Osteoblast (primary cell): Measurements from ENCODE around the gene ZSCAN20. TPM values are rescaled to one million over a fixed set of nuclear protein-coding genes. Genes with fewer than 3 reads are reported as not detected.
A peak's percentile ranks its signal among the peaks of the same experiment; 100 is the strongest.

Experiments
- DNase-seq: peaks from one replicate; pipeline ENCODE4 v3.0.0; 2011; ENCODE audit warnings: low spot score, mixed read lengths; ENCODE audit not compliant: insufficient read length; ENCODE audit errors: missing footprints
- H2AFZ ChIP-seq: 2 replicates; pipeline ENCODE4 v1.6.0; 2011; ENCODE audit warnings: mild to moderate bottlenecking, low read length
- H3K27ac ChIP-seq: 2 replicates; pipeline ENCODE4 v1.5.1; 2011; ENCODE audit warnings: mild to moderate bottlenecking, low read depth, low read length, moderate library complexity
- H3K27me3 ChIP-seq: 2 replicates; pipeline ENCODE4 v1.6.0; 2012; ENCODE audit warnings: mild to moderate bottlenecking, control low read depth, inconsistent platforms, low read length, moderate library complexity; ENCODE audit not compliant: insufficient read depth
- H3K36me3 ChIP-seq: 2 replicates; pipeline ENCODE4 v1.5.1; 2011; ENCODE audit warnings: mild to moderate bottlenecking, low read length, control low read depth, moderate library complexity; ENCODE audit not compliant: insufficient read depth
- H3K4me1 ChIP-seq: 2 replicates; pipeline ENCODE4 v1.5.1; 2011; ENCODE audit warnings: mild to moderate bottlenecking, low read length, control low read depth, moderate library complexity; ENCODE audit not compliant: insufficient read depth
- H3K4me2 ChIP-seq: 2 replicates; pipeline ENCODE4 v1.6.0; 2011; ENCODE audit warnings: mild to moderate bottlenecking, low read length; ENCODE audit not compliant: insufficient read depth
- H3K4me3 ChIP-seq: fragments of 200-600 bp; sonication (generic); 3 replicates; pipeline ENCODE4 v1.5.1; 2012; ENCODE audit warnings: mild to moderate bottlenecking, low read length, inconsistent platforms; ENCODE audit not compliant: insufficient read depth
- H3K79me2 ChIP-seq: 2 replicates; pipeline ENCODE4 v1.6.0; 2012; ENCODE audit warnings: mild to moderate bottlenecking, low read length, control low read depth, inconsistent platforms; ENCODE audit not compliant: insufficient read depth
- H3K9me3 ChIP-seq: 2 replicates; pipeline ENCODE4 v1.5.1; 2011; ENCODE audit warnings: low read depth, low read length, control low read depth
- H4K20me1 ChIP-seq: 2 replicates; pipeline ENCODE4 v1.6.0; 2012; ENCODE audit warnings: mild to moderate bottlenecking, low read length, control low read depth; ENCODE audit not compliant: insufficient read depth
- total RNA-seq: library from RNA; depleted of rRNA; stranded (reverse); fragments of >200 nt; gene quantifications from 2 replicates; pipeline ENCODE4 v1.2.3, GENCODE V29; 2012
- TF ChIP-seq, protein P1 (sequence below): IDR thresholded peaks from 2 replicates; pipeline ENCODE4 v1.5.1; 2011; ENCODE audit warnings: mild to moderate bottlenecking, low read depth, low read length, moderate library complexity; ENCODE audit errors: extremely low read depth

The ZSCAN20 gene
- total RNA-seq, 1 donor: 9.8 TPM

DNA sequence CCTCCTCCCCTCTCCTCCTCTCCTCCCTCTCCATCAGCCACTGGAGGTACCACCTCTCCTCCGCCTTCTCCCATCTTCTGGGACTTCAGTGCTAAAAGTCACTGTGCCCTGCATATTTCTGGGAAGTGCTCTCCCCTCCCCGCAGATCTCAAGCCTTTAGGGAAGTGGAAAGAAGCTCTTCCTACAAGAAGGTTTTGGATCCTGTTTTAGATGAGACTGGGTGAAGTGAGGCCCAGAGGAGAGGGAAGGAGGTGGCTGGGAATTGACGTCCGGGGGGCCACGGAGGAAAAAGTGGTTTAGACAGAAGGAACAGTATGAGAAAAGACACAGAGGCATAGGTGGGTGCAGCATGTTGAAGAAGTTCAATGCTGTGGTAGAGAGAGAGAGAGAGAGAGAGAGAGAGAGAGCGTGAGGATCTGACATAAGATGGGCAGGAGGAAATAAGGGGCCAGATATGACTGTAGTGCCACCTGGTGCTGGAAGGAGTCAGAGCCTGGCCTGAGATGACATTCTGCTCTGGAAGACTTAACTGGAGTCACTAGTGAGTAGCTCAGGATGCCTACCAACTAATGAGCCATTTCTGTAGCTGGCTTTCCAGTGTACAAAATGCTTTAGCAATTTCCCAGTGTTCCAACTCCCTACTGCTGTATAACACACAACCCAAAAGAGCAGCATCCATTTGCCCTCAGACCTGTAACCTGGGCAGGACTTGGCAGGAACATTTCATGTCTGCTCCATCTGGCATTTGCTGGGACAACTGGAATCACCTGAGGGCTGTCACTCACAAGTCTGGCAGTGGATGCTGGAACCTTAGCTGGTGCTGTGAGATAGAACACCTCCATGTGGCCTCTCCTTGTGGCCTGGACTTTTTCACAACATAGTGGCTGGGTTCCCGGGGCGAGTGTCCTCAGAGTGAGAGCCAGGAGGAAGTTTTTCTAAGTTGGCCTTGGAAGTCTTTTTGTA, 16.6 kb upstream of the ZSCAN20 start:
- Histone ChIP-seq H3K79me2 (no peaks in the 10 kb centered on the region), H3K27ac (peak overlapping the region; percentile 25), H3K4me1 (peaks cover 36% of the 10 kb centered on the region), H3K36me3 (no peaks in the 10 kb centered on the region), H3K4me2 (peak overlapping the region; percentile 16), H3K27me3 (no peaks in the 10 kb centered on the region), H3K4me3 (no peak overlapping the region), H3K9me3 (no peaks in the 10 kb centered on the region), H4K20me1 (no peaks in the 10 kb centered on the region), H2AFZ (peak overlapping the region; percentile 78)
- TF ChIP-seq, protein P1, sequence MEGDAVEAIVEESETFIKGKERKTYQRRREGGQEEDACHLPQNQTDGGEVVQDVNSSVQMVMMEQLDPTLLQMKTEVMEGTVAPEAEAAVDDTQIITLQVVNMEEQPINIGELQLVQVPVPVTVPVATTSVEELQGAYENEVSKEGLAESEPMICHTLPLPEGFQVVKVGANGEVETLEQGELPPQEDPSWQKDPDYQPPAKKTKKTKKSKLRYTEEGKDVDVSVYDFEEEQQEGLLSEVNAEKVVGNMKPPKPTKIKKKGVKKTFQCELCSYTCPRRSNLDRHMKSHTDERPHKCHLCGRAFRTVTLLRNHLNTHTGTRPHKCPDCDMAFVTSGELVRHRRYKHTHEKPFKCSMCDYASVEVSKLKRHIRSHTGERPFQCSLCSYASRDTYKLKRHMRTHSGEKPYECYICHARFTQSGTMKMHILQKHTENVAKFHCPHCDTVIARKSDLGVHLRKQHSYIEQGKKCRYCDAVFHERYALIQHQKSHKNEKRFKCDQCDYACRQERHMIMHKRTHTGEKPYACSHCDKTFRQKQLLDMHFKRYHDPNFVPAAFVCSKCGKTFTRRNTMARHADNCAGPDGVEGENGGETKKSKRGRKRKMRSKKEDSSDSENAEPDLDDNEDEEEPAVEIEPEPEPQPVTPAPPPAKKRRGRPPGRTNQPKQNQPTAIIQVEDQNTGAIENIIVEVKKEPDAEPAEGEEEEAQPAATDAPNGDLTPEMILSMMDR: peak; percentile 88
- peak; percentile 93 for DNase-seq

DNA sequence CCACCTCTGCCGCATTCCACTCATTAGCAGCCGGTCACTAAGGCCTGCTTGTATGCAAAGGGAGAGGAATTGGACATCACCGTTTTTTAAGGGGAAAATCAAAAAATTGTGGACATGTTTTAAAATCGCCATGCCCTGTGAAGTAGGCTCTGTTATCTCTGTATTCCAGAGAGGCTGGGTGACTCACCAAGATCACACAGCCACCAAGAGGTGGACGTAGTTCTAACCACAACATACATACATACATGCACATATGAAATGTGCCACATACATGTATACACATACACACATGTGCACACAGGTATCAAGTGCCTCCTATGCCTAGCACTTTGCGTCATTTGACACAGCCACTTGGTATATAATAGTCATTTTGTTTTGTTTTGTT, 16.0 kb upstream of the ZSCAN20 start:
- Histone ChIP-seq H3K4me2 (no peak overlapping the region), H3K36me3 (no peaks in the 10 kb centered on the region), H3K4me1 (peaks cover 36% of the 10 kb centered on the region), H3K27ac (peak overlapping the region; percentile 18), H2AFZ (no peak overlapping the region), H3K4me3 (no peak overlapping the region), H3K27me3 (no peaks in the 10 kb centered on the region), H3K9me3 (no peaks in the 10 kb centered on the region), H3K79me2 (no peaks in the 10 kb centered on the region), H4K20me1 (no peaks in the 10 kb centered on the region)
- TF ChIP-seq, protein P1: no peak
- no peak for DNase-seq

DNA sequence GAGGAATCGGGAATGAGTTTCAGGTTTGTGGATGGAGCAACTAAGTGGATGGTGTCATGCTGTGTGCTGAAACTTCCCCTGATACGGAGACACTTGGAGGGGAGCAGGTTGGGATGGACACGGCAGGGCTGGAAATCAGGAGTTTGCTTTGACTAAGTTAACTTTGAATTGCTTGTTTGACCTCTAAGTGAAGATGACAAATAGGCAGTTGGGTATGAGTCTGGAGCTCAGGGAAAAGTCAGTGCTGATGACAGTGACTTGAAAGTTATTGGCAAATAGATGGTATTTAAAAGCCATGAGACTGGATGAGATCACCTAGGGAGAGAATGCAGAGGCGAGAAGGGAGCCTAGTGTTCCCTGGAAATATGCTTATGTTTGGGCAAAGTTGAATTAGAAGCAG, 12.8 kb upstream of the ZSCAN20 start:
- Histone ChIP-seq H2AFZ (peak overlapping the region; percentile 21), H3K4me1 (peaks cover 36% of the 10 kb centered on the region), H3K4me2 (peak overlapping the region; percentile 24), H3K4me3 (no peak overlapping the region), H3K36me3 (no peaks in the 10 kb centered on the region), H3K27ac (peak overlapping the region; percentile 71), H3K79me2 (no peaks in the 10 kb centered on the region), H3K9me3 (no peaks in the 10 kb centered on the region), H4K20me1 (no peaks in the 10 kb centered on the region), H3K27me3 (no peaks in the 10 kb centered on the region)
- TF ChIP-seq, protein P1: no peak
- DNase-seq: peak; percentile 68

DNA sequence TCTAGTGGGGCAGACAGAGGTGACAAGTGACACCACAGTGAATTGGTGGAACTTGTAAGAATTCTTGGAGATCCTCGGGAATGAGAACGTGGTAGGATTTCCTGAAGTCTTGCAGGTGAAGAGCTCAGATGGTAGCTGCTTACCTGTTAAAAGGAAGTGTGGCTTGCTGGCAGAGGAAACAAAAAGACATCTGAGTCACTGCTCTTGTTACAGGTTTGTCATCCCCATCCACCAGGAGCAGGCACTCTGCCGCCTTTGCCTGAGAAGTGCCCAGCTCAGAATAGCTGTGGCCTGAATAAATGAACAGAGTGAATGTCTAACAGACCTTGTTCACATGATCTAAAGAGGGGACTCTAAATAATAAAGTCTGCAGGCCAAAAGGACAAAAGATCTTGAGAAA, 12.3 kb upstream of the ZSCAN20 start:
- H3K79me2 ChIP-seq: no peaks in the 10 kb centered on the region
- H2AFZ ChIP-seq: no peak overlapping the region
- H3K4me1 ChIP-seq: peaks cover 35% of the 10 kb centered on the region
- no peaks in the 10 kb centered on the region for H3K36me3 ChIP-seq
- H4K20me1 ChIP-seq: no peaks in the 10 kb centered on the region
- no peak for DNase-seq
- no peaks in the 10 kb centered on the region for H3K27me3 ChIP-seq
- peak overlapping the region; percentile 24 for H3K4me2 ChIP-seq
- H3K27ac ChIP-seq: peak overlapping the region; percentile 71
- no peaks in the 10 kb centered on the region for H3K9me3 ChIP-seq
- no peak overlapping the region for H3K4me3 ChIP-seq
- TF ChIP-seq, protein P1: no peak
